GM18867 (cell line): ENCODE results near the gene A4GALT.
"Not testable (repeated sequence)": the region's sequence is repeated elsewhere in the genome, so short reads cannot be mapped to it uniquely, and the experiment has no call there.

Experiments
- ATAC-seq: cut with Tn5 transposase; IDR thresholded peaks from one replicate; pipeline ENCODE4 v1.9.1; 2021; ENCODE audit warnings: mild to moderate bottlenecking, moderate library complexity; ENCODE audit not compliant: unreplicated experiment

Gene A4GALT, protein sequence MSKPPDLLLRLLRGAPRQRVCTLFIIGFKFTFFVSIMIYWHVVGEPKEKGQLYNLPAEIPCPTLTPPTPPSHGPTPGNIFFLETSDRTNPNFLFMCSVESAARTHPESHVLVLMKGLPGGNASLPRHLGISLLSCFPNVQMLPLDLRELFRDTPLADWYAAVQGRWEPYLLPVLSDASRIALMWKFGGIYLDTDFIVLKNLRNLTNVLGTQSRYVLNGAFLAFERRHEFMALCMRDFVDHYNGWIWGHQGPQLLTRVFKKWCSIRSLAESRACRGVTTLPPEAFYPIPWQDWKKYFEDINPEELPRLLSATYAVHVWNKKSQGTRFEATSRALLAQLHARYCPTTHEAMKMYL

DNA sequence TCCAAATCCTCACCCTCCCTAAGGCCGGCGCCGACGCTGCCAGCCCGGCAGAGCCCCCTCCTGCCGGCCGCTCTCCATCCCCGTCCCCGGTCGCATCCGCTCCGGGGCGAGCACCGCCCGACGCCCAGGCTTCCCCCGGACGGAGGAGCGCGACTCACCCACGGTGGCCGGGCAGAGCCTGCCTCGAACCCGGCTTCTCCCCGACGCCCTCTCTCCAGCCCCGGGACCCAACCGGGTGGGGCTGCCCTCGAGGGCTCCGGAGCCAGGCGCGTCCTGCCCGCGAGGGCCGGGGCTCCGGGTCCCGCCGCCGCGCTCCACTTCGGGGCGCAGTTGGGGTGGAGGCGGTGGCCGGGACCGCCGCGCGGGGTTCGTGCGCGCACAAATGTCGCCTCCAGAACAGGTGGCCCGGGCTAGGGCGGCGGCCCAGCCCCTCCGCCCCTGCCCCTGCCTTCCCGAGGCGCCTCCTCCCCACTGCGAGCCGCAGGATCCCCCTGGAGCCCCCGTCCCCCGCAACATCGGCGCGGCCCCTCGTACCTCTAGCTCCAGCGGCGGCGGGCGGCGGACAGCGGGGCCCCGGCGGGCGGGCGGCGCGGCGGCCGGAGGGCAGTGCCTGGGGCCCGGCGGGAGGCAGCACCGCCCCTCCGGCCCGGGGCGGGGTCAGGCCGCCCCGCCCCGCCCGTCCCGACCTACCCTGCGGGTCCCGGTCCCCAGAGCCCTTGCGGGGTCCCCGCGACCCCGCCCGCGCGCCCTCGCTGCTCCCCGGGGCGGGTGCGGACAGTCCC lies at the start of gene A4GALT:
TSS of gene A4GALT (minus strand) at position 608 of the 782 bp plus-strand sequence. CDS start 26,919 bp downstream, outside the sequence.
- no peak for ATAC-seq

DNA sequence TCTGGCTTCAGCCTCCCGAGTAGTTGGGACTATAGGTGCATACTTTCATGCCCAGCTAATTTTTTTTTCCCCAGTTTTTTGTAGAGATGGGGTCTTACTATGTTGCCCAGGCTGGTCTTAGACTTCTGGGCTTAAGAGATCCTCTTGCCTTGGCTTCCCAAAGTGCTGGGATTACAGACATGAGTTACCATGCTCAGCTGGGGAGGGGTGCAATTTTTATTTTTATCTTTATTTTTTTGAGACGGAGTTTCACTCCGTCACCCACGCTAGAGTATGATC lies 49.7 kb upstream of the A4GALT start:
- no peak for ATAC-seq

DNA sequence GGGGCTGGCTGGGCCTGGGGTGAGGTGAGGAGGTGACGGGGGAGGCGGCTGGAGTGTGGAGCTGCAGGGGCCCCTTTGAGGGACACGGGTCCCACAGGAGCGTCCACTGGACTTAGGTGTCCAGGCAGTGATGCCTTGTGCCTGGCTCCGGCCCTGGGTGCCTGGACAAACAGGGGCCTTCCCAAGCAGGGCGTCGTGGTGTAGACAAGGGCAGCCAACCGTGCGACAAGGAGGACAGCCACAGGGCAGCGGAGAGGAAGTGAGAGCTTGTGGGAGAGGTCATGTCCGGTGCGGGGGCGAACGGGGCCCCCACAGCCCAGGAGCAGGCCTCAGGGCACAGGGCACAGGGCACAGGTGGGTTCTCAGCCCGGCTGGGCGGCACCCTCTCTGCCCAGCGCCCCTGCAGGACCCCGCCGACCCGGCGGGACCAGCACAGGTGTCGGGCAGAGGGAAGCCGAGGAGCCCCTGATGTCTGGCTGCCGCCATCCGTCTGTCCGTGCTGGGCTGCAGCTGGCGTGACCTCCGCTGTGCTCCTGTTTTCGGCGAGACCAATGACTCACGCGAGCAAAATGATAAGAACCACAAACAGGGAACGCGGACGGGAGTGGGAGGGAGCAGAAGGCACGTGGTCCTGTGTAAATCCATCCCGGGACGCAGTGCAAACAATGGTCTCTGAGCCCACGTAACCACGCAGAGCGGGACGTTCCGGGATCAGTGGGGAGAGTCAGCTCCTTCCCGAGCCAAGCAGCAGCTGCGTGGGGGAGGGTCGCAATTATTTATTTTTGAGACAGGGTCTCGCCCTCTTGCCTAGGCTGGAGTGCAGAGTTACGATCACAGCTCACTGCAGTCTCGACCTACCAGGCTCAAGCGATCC lies 49.1 kb upstream of the A4GALT start:
- ATAC-seq, result peak; percentile 68

DNA sequence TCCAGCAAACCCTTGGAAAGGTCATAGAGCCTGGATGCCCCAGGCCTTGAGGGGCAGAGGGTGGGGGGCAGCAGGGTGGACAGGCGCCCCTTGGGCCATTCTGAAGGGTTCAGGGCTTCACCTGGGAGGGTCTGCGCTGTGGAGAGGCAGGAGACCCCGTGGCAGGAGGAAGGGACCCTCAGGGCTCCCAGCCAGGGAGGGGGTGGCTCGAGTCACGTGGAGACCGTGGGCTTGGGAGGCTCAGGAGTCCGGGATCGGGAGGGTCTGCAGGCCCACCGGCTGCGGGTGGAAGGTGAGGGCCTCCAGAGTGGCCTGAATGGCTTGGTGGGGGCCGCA lies 48.5 kb upstream of the A4GALT start:
- no peak for ATAC-seq

DNA sequence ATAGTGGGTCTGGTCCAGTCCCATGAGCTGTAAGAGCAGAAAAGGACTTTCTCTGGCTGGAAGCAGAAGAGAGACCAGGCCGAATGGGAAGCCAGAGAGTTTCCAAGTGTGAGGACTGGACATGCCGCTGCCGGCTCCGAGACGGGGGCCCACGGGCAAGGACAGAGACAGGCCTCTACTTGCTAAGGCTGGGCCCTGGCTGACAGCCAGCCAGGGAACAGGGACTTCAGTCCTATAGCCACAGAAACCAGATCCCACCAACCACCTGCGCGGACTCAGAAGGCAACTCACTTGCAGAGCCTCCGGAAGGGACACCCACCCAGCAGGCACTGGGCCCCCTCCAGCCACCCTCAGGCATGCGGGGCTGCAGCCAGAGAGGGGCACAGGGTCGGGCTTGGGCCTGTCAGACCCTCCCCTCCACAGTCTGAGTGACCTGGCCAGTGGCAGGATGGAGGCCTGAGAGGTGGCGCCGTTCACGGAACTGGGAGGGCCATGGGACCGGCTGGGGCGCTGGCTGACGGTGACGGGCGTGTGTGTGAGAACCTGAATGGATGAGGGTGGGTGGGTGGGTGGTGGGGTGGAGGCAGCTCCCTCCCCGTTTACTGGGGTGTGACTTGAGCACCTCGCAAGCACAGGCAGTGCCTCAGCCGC lies 47.8 kb upstream of the A4GALT start:
- ATAC-seq, result no peak

DNA sequence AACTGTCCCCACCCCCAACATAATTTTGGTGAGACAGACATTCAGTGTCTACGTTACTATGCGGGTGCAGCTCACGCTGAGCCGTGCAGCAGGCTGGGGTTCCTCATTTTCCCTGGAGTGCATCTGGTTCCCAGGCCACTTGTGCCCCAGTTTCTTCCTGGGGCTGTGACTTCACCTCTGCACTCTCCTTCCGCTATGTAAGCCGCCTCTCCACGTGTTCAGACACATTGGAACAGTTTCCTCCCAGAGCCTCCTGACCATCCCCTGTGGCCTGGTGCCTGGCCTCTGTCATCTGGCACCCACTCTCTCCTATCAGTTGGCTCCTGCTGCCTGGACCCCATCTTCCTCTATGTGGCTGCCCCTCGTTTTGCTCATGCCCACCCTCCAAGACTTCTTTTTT lies 46.2 kb upstream of the A4GALT start:
- ATAC-seq, result no peak

DNA sequence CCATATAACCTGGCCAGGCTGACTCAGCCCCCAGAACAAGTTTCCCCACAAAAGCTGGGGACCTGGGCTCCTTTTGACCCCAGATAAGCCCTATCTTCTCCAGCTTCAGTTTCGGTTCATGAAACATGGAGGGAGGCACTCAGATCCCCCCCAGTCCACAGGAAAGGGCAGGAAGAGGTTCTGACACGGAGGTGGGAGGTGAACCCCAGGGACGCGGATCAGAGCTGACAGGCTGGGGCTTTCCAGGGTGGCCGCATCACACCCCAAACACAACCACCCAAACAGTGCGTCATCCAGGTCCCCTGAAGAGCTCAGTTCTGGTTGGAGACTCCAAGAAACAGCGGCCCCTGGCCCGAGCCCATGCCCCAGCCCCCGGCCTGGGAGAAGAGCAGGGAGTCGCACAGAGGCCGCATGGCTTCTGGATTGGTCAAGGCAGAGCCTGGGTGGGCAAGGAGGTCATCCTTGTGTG lies 44.3 kb upstream of the A4GALT start:
- ATAC-seq, result no peak

DNA sequence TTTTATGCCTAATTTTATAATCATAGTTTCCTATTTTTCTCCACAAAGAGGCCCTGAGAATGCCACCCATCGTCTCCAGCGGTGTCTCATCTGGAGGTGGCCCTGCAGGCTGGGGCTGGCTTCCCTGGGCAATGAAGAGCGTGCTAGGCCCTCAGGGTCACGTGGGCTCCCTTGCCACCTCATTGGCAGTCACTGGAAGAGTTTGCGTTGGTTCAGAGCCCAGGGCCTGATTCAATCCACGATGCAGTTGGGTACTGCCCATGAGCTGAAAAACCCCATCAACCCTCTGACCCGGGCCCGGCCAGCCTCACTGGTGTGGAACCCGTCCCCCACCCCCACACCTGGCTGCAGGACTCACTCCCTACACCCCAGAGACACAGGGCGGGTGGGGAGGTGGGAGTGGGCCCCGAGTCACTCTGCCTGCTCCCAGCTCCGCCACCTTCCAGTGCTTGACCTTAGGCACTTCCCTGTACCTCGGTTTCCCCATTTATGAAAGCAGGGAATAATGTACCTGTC lies 43.4 kb upstream of the A4GALT start:
- ATAC-seq, result no peak

DNA sequence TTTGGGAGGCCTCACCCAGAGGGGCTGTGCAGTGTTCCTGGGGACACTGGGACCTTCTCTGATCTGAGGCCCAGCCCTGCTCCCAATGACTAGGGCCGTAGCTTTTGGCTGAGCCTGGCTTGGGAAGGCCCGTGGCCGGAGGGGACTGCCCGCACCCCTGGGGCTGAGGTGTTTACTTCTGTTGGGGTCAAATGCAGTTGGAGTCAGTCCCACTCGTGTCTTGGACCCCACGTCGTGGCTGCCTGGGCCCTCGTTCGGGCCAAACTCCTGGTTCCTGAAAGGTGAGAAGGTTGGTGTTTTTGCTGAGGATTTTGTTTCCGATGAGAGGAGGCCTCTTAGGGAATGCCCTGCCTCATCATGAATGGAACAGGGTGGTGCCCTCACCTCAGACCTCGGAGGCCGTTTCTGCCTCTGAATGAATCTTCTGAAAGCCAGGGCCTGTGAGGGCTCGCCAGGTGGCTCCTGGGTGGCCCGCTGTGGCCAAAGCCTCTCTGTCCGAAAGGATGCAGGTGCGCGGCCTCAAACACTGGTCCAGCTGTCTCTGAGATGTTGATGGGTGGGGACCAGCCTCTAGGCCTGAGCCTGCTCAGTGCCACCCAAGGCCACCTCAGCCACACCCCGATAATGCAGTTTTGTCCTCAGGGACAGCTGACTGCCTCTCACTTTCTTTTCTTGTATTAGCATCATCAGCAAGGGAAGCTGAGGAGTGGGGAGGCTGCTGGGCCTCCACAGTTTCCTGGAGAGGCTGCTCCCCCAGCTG lies 40.3 kb upstream of the A4GALT start:
- ATAC-seq, result no peak

DNA sequence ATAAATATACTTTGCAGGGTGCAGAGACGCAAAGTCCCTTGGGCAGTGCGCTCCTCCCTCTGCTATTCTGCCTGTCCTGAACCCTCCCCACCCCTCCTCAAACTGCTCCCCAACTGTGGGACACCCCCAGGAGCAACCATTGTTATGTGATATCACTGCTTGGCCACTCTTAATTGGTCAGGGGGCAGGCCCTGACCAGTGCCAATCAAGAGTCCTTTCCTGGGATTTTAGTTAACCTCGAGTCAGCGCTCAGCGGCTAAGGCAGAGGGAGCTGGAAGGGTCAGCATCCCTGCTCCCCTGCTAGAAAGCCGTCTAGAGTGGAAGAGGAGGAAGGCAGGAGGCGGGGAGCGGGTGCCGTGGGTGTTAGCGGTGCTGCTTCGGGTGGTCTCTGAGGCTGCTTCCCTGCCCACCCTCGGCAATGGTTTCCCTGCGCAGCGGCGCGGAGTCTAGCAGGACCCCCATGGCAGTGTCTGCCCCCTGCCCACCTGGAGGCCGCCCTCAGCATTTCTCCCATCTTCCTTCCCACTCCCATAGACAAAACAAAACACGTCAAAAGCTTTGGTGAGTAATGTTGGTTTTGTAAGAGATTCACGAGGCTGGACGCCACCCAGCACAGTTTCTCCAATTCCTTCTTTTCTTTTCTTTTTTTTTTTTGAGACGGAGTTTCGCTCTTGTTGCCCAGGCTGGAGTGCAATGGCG lies 38.4 kb upstream of the A4GALT start:
- ATAC-seq, result no peak

DNA sequence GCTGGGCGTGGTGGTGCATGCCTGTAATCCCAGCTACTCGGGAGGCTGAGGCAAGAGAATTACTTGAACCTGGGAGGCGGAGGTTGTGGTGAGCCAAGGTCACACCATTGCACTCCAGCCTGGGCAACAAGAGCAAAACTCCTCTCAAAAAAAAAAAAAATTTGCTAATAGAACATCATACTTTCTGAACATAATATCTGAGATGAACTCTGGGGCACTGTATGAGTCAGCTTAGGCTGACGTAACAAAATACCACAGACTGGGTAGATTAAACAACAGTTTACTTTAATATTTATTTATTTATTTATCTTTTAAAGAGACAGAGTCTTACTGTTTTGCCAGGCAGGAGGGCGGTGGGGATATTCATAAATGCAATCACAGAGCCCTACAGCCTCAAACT lies 34.9 kb upstream of the A4GALT start:
- not testable (repeated sequence) for ATAC-seq

DNA sequence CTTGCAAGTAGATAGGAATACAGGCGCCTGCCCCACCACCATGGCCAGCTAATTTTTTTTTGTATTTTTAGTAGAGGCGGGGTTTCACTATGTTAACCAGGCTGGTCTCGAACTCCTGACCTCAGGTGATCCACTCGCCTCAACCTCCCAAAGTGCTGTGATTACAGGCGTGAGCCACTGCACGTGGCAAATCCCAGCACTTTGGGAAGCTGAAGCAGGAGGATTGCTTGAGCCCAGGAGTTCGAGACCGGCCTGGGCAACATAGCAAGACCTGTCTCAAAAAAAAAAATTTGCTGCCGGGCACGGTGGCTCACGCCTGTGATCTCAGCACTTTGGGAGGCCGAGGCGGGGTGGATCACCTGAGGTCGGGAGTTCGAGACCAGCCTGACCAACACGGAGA lies 34.5 kb upstream of the A4GALT start:
- not testable (repeated sequence) for ATAC-seq

DNA sequence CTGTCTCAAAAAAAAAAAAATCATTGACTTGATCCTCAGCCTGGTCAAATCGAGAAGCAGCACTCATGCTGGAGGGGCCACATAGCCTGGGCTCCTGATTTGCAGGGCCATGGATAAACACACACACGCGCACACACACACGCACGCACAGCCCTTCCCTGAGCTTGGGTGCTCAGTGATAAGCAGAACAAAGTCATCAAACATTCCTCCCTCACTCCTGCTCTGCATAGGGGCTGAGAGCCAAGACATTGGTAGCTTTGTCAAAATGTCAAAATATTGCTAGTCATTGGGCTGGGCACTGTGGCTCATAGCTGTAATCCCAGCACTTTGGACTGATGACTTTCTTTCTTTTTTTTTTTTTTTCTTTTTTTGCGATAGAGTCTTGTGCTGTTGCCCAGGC lies 34.0 kb upstream of the A4GALT start:
- no peak for ATAC-seq

DNA sequence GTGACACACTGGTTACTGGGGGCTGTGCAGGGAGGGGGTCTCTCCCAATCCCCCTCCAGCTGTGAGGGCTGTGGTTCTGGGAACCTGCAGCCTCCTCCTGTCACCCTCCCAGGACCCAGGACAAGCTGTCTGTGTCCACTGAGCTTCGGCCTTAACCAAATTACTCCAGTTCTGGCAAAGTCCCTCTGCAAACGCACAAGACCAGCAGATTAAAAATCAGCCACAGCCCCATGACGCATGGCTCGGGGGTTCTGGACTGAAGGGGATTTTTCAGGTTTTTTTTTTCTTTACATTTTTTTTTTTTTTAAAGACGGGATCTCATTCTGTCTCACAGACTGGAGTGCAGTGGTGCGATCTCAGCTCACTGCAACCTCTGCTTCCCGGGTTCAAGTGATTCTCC lies 32.2 kb upstream of the A4GALT start:
- no peak for ATAC-seq

DNA sequence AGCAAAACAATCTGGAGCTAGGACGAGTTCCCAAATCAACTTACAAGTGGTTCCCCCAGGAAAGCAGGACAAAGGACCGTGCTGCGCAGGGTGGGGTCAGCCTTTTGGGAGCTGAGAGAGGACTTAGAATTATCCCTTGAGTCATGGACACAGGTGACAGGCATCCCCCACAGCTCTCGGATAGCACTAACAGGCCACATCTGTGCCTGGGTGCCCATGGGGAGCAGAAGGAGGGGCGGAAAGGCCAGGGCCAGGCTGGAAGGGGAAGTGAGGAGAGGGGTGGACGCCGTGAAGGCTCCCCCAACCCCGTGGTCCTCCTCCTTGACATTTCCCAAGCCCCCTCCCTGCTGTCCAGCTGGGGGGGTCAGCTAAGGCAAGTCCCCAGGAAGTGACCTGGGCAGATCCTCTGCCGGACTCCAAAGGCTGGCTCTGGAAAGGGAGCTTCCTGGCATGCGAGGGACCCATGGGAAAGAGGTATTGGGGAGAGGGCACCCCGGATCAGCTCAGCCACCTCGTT lies 31.6 kb upstream of the A4GALT start:
- no peak for ATAC-seq

DNA sequence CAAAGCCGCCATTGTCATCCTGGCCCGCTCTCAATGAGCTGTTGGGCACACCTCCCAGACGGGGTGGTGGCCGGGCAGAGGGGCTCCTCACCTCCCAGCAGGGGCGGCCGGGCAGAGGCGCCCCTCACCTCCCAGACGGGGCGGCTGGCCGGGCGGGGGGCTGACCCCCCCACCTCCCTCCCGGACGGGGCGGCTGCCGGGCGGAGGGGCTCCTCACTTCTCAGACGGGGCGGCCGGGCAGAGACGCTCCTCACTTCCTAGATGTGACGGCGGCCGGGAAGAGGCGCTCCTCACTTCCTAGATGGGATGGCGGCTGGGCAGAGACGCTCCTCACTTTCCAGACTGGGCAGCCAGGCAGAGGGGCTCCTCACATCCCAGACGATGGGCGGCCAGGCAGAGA lies 29.8 kb upstream of the A4GALT start:
- not testable (repeated sequence) for ATAC-seq

DNA sequence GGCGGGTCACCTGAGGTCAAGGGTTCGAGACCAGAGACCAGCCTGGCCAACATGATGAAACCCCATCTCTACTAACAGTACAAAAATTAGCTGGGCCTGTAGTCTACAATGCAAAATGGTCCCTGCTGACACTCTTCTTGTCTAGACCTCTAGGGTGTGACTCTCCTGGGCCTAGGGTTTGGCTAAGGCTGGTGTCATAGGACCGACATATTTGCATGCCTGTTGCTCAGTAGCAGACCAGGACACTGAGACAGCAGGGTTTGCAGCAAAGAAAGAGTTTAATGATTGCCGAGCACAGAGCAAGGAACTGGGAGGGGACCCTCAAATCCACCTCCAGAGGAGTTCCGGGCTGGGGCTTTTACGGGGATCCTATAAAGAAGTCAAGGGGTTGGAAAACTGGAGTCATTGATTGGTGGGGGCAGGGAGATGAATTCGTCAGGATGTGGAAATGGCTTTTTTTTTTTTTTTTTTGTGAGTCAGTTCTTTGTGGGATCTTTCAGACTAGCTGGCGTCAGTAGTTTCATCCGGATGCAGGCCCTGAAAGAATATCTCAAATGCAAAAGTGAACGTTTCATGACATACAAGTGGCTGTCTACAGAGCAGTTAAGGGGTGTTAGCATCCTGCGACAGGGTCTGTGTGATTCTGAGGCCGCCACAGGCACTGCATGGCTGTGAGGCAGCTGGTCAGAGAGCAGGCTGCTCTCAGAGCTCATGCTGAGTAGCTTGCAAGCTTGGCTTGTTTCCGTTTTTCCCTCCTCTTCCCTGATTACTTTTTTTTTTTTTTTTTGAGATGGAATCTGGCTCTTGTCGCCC lies 27.2 kb upstream of the A4GALT start:
- no peak for ATAC-seq

DNA sequence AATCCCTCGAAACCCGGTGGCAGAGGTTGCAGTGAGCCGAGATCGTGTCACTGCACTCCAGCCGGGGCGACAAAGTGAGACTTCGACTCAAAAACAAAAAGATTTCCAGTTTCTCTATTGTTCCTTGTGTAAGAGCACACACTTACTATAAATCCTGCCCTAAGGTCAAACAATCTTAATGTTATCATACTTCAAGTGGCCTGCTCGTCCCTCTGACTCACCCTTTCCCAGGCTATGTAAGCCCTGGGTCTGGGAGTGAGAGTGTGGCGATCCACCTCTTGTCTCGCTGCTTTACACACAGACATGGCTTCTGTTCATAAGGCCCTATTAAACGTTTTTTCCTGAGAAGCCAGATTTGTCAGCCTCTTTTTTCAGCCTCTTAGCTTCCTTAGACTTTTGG lies 24.4 kb upstream of the A4GALT start:
- no peak for ATAC-seq
